Vagina (tissue), 2 donors: ENCODE measurements around the gene HOXB5.

Source experiments
- CTCF ChIP-seq, 3 experiments: fragments of 450-650 bp in 2 of 3; fragments of 200-600 bp in 1 of 3; sonication (generic) in 1 of 3; IDR thresholded peaks; one replicate each; pipeline ENCODE4 v1.5.1; 2017 to 2019; ENCODE audit warnings: antibody characterized with exemption in 3 of 3, mild to moderate bottlenecking in 2 of 3, moderate library complexity in 2 of 3
- POLR2A ChIP-seq, 2 donors: fragments of 450-650 bp; IDR thresholded peaks; one replicate each; pipeline ENCODE4 v1.6.1; 2017; ENCODE audit warnings: antibody characterized with exemption in 2 of 2, mild to moderate bottlenecking in 2 of 2, moderate library complexity in 2 of 2

GRCh38 chr17:48579471-48579759, 14.2 kb downstream of the HOXB5 start:
- TF ChIP-seq CTCF (IDR thresholded peaks at IDR 0.05) (no peak), POLR2A (IDR thresholded peaks at IDR 0.05) (no peak)
